DND-41 (cell line): ENCODE measurements around the gene MCU.
A peak's percentile ranks its signal among the peaks of the same experiment; 100 is the strongest.

ENCODE experiments used
- ATAC-seq: fragments of 200-7000 bp; cut with Tn5 transposase; 3 replicates; pipeline ENCODE4 v1.9.1; 2021; ENCODE audit warnings: low read depth; ENCODE audit not compliant: insufficient read depth
- DNase-seq: peaks from one replicate; pipeline ENCODE4 v3.0.0-alpha.2; 2020
- H2AFZ ChIP-seq: 2 replicates; pipeline ENCODE4 v1.6.0; 2012; ENCODE audit warnings: low read depth, low read length
- H3K27ac ChIP-seq: 2 replicates; pipeline ENCODE4 v1.5.1; 2012; ENCODE audit warnings: low read length, inconsistent platforms
- H3K27me3 ChIP-seq: fragments of 200-600 bp; sonication (generic); 2 replicates; pipeline ENCODE4 v1.6.0; 2012; ENCODE audit warnings: low read length, mild to moderate bottlenecking, inconsistent platforms; ENCODE audit not compliant: insufficient read depth, poor library complexity
- H3K36me3 ChIP-seq: 2 replicates; pipeline ENCODE4 v1.5.1; 2012; ENCODE audit warnings: low read length, inconsistent platforms; ENCODE audit not compliant: insufficient read depth
- H3K4me1 ChIP-seq: 2 replicates; pipeline ENCODE4 v1.5.1; 2012; ENCODE audit warnings: mild to moderate bottlenecking, low read length; ENCODE audit not compliant: insufficient read depth
- H3K4me2 ChIP-seq: 2 replicates; pipeline ENCODE4 v1.6.0; 2012; ENCODE audit warnings: mild to moderate bottlenecking, moderate library complexity, low read length, inconsistent platforms; ENCODE audit not compliant: insufficient read depth
- H3K4me3 ChIP-seq, 2 experiments: fragments of 200-600 bp in 1 of 2; shearing (Covaris generic) in 1 of 2; 2 replicates each; pipeline ENCODE4 v1.5.1; 2012 to 2016; ENCODE audit warnings: inconsistent platforms in 2 of 2, low read length in 2 of 2, mild to moderate bottlenecking in 2 of 2, low read depth in 1 of 2, moderate library complexity in 1 of 2
- H3K79me2 ChIP-seq: 2 replicates; pipeline ENCODE4 v1.6.0; 2012; ENCODE audit warnings: low read length, inconsistent platforms; ENCODE audit not compliant: insufficient read depth
- H3K9ac ChIP-seq: 2 replicates; pipeline ENCODE4 v1.6.0; 2012; ENCODE audit warnings: low read depth, mild to moderate bottlenecking, inconsistent platforms, low read length, moderate library complexity
- H3K9me3 ChIP-seq: 2 replicates; pipeline ENCODE4 v1.5.1; 2012; ENCODE audit warnings: low read length, moderate library complexity, mild to moderate bottlenecking, inconsistent platforms; ENCODE audit not compliant: insufficient read depth, severe bottlenecking
- H4K20me1 ChIP-seq: 2 replicates; pipeline ENCODE4 v1.6.0; 2012; ENCODE audit warnings: low read length; ENCODE audit not compliant: insufficient read depth
- CTCF ChIP-seq: IDR thresholded peaks from 2 replicates; pipeline ENCODE4 v1.5.1; 2012; ENCODE audit warnings: borderline replicate concordance, low read length, moderate library complexity, mild to moderate bottlenecking; ENCODE audit not compliant: poor library complexity, severe bottlenecking; ENCODE audit errors: extremely low read depth
- EZH2 ChIP-seq: IDR thresholded peaks from 3 replicates; pipeline ENCODE4 v1.6.1; 2012; ENCODE audit warnings: borderline replicate concordance, low read depth, mild to moderate bottlenecking, moderate library complexity, low read length, inconsistent platforms; ENCODE audit not compliant: severe bottlenecking

MCU gene

DNA sequence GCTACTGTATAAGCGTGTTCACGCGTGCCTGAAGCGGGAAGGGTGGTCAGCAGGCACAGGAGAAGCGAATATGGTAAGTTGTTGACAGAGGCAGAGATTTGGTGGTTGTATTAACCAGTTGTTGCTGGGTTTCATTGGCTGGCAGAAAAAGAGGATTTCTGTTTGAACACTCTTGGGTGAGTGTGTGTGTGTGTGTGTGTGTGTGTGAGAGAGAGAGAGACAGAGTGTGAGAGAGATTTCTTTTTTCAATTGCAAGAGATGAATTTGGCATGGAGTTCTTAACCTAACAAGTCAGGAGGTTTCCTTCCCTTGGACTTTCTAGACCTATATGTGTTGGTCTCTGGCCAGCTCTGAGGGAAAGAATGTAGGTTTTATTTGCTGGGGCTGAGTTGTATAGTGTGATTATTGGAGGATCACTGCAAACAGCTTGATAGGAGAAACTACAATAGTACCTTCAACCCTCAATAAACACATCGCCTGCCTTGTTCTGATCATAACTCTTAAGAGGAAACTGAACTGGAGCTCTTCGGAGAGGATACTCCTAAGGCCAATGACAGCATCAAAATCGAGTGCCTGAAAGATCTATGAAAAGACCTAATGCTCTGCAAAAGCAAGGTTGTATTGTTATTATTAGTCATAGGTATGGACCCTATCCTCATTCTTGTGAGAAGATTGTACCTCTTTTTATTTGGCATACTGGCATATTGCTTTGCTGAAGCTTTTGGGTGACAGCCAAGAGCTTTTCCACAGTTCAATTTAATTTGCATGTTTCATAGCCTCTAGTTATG is 1.2 kb downstream of the MCU start:
- TF ChIP-seq CTCF, result no peak
- no peak for TF ChIP-seq EZH2
- peaks cover 52% of the 10 kb centered on the region for H3K79me2 ChIP-seq
- no peaks in the 10 kb centered on the region for H3K27me3 ChIP-seq
- ATAC-seq (no peak), DNase-seq (no peak)
- H3K4me3 ChIP-seq, result peak overlapping the region; percentile 47 to 80; a peak in 3 of 4 replicates
- no peaks in the 10 kb centered on the region for H3K9me3 ChIP-seq
- peaks cover 4% of the 10 kb centered on the region; the same call in 1 of the 2 replicates for H4K20me1 ChIP-seq
- H3K36me3 ChIP-seq, result no peaks in the 10 kb centered on the region
- peak overlapping the region; percentile 83 for H2AFZ ChIP-seq
- peak overlapping the region; percentile 33; the same call in 1 of the 2 replicates for H3K27ac ChIP-seq
- H3K4me1 ChIP-seq, result peaks cover 25% of the 10 kb centered on the region
- peak overlapping the region; percentile 75 for H3K4me2 ChIP-seq
- peak overlapping the region; percentile 63 for H3K9ac ChIP-seq

- no peaks in the 10 kb centered on the region for H3K9me3 ChIP-seq
These were observed 2.8 kb downstream of the MCU start for GRCh38 chr10:72694476-72695369.

DNA sequence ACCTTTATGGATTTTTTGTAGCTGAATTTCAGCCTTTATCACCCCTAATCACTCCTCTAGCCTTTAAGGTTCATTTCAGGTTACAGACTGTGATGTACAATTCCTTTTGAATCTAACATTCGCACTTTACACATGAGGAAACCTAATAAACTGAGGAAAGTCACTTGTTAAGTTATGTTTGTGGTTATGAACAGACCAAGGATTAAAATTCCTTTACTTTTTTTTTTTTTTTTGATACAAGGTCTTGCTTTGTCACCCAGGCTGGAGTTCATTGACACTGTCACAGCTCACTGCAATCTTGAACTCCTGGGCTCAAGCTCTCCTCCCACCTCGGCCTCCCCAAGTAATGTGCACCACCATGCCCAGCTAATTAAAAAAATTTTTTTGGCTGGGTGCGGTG is 3.6 kb downstream of the MCU start:
- DNase-seq, result no peak
- Histone ChIP-seq H3K27ac (no peak overlapping the region), H3K4me2 (no peak overlapping the region), H4K20me1 (peaks cover 4% of the 10 kb centered on the region; the same call in 1 of the 2 replicates), H3K4me1 (peaks cover 25% of the 10 kb centered on the region), H3K79me2 (peaks cover 72% of the 10 kb centered on the region), H3K9ac (no peak overlapping the region), H2AFZ (no peak overlapping the region), H3K36me3 (no peaks in the 10 kb centered on the region), H3K27me3 (no peaks in the 10 kb centered on the region), H3K4me3 (no peak overlapping the region), H3K9me3 (no peaks in the 10 kb centered on the region)
- ATAC-seq, result no peak
- no peak for TF ChIP-seq EZH2
- no peak for TF ChIP-seq CTCF

More at GRCh38 chr10:72694476-72695369, 2.8 kb downstream of the MCU start:
- Histone ChIP-seq H3K4me1 (peaks cover 25% of the 10 kb centered on the region), H3K27me3 (no peaks in the 10 kb centered on the region), H3K79me2 (peaks cover 66% of the 10 kb centered on the region), H3K27ac (no peak overlapping the region), H3K4me2 (peak overlapping the region; percentile 75), H3K36me3 (no peaks in the 10 kb centered on the region), H2AFZ (no peak overlapping the region), H4K20me1 (peaks cover 4% of the 10 kb centered on the region; the same call in 1 of the 2 replicates), H3K4me3 (no peak overlapping the region; a peak in 1 of 4 replicates), H3K9ac (no peak overlapping the region)
- no peak for DNase-seq
- no peak for ATAC-seq
- TF ChIP-seq EZH2 (no peak), CTCF (peak; percentile 60)
